NCI-H748 (cell line): ENCODE data around the gene CLEC18B.
A peak's percentile ranks its signal among the peaks of the same experiment; 100 is the strongest.
"Not testable (repeated sequence)": the region's sequence is repeated elsewhere in the genome, so short reads cannot be mapped to it uniquely, and the experiment has no call there.

Experiments used
- DNase-seq: peaks from one replicate; lab custom pipeline; 2025; ENCODE audit not compliant: unreplicated experiment; lab: John Stamatoyannopoulos, UW

CLEC18B gene

DNA sequence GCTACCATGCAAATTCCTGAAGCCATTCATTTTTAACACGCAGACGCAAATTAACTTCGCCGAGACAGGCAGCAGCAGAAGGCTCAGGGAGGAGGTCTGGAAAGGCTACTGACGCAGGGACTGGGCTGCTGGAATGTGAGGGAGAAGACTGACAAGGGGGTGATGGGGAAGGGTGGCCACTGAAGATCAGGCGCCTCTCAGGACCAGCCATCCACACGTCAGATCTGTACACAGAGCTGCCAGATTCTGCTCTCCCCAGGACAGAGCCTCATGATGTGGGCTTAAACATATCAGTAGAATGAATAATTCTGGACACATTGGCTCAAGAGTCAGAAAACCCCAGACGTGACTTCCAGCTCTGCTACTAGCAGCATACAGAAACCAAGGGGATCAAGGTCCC, 25.6 kb upstream of the CLEC18B start:
- DNase-seq = no peak

DNA sequence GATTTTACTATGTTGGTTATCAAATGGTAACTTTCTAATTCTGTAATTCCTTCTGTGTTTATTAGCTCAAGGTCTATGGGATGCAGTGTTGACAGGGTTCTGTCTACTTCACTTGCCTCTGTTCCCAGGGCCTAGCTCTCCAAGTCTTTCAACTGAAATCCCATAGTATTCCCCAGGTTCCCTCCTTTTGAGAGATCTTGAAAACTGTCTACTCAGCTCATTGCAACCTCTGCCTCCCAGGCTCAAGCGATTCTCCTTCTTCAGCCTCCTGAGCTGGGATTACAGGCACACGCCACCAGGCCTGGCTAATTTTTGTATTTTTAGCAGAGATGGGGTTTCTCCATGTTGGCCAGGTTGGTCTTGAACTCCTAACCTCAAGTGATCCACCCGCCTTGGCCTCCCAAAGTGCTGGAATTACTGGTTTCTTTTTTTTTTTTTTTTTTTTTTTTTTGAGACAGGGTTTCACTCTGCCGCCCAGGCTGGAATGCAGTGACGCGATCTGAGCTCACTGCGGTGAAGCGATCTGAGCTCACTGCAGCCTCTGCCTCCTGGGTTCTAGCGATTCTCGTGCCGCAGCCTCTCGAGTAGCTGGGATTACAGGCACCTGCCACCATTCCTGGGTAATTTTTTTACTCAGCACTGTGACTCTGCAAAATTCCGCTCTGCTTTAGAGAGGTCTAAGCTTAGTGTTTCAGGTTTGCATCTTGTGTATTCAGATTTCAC, 22.5 kb upstream of the CLEC18B start:
- DNase-seq = not testable (repeated sequence)

DNA sequence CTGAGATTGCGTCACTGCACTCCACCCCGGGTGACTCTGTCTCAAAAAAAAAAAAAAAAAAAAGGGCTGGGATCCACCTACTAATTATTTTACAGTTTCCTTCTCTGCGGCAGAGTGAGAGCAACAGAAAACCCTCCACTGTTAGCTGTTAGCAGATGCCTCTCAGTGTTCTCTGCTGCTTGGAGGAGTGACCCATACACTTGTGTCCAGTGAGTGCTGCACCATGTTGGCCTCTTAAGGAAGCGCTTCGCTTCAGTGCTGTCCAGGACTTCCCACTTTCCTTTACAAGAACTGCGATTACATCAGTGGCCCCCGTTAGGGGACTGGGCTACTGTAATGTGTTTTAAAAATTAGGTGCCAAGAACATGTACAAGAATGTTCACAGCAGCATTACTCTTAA, 18.4 kb upstream of the CLEC18B start:
- no peak for DNase-seq

DNA sequence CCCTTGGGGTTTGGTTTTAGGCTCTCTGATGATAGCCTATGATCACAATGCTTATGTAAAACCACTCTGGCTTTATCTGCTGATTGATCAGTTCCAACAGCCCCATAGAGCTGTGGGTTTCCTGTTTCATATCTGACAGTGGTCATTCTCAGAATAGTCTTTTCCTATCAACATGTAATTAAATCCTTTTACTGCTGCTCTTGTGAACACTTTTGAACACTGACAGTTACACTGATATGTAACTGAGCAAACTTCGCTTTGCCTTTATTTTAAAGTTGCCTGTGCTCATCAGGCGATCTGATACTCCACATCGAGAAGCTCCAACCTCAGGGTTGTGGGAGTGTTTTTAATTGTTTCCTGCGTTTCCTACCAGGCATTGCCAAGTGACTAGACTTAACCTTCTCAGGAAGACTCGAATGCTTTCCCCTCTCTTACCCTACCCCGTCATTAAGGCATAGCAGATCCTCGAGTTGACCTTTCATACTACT, 17.3 kb upstream of the CLEC18B start:
- DNase-seq = no peak

DNA sequence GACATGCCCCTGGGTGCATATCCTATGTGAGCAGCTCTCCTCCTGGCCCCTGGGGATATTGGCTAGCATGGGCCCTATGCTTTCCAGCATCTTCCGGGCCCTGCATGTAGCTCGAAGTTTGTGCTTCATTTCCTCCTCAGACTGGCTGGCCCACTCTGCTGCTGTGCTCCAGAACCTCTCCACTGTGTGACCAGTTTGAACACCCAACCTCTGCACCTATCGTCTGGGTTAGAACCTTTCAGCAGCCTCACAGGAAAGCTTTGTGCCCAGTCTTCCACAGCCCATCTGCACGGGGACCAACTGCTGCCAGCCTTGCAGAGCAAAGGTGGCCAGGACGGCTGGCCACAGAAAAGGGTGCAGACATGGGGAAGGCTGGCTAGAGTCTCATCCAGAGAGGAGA, 10.2 kb upstream of the CLEC18B start:
- no peak for DNase-seq

DNA sequence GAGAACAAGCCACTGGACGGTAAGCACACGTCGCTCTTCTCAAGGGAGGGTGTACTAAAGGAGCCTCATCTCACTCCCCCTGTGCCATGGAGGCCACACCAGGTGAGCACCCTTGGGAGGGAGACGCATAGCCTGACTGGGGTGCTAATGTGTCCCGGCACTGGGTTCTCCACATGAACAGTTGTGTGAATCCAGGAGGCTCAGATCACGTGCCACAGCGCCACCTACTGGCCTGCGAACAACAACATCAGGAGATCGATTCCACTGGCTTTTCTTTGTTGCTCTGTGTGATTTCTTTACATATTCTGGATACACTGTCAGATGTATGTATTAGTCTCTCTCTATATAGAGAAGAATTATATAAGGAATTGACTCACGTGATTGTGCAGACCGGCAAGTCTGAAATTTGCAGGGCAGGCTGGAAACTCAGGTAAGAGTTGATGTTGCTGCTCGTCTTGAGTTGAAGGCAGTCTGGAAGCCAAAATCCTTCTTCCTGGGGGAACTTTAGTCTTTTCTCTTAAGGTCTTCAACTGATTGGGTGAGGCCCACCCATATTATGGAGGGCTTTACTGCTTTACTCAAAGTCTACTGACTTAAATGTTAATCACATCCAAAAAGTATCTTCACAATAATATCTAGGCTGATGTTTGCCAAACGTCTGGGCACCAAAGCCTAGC, 8.9 kb upstream of the CLEC18B start:
- DNase-seq = peak; percentile 23

DNA sequence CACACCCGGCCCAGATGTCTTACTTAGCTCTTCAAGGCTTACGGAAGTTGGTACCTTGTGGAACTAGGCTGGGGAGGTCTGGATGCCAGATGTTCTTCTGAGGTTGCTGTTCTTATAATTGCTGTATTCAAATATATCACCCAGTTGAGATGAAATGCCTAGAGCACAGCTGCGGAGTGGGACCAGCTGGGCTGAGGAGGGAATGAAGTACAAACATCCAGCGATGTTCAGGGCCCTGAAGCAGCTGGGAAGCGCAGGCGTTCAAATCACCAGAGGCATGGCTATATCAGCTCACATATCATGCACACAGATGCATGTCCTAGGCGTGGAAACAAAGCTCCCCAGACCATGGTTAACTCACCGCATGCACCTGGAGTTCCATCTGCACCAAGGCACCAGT, 7.2 kb upstream of the CLEC18B start:
- not testable (repeated sequence) for DNase-seq

DNA sequence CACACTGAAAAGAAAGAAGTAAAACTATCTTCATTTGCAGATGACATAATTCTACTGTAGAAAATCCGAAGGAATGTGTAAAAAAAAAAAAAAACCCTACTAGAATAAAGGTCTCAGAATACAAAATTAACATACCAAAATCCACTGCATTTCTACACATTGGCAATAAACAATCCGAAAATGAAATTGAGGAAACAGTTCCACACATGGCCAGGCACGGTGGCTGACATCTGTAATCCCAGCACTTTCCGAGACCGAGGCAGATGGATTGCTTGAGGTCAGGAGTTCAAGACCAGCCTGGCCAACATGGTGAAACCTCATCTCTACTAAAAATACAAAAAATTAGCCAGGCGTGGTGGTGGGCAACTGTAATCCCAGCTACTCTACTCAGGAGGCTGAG, 4.5 kb upstream of the CLEC18B start:
- DNase-seq = not testable (repeated sequence)

DNA sequence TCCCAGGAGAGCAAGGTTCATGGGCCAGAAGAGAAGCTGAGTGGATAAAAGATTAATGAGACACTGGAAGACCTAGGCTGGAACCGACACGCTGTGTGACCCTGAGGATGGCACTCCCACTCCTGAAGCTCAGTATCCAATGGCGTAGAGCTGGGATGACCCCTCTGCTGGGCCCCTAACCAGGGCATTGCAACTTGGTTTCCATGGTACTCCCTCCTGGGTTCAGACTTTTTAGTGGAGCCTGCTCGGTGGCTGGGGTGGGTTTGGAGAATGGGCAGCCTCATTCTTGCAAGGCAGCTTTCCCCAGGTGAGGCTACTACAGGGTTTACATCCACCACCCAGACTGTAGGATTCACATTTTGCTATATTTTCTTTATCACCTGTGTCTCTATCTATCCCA, 2.4 kb upstream of the CLEC18B start:
- not testable (repeated sequence) for DNase-seq

DNA sequence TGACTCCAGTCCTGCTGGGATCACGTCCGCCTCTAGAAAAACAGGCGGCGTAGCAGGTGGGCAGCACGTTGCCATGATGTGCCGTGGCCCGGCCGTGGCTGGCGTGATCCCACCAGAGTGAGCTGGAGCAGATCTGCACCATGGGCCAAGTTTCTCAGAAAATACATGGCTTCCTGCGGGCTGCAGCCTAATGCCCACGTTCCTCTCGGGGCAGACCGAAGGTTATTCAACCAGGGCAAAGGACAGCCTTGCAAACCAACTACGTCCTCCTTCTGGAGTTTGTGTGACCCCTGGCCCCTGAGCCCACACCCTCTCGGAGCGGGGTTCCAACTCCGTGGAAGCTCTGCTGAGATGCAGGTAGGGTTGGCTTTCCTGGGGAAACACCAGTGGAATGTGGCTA, 808 bp upstream of the CLEC18B start:
- DNase-seq = not testable (repeated sequence)

DNA sequence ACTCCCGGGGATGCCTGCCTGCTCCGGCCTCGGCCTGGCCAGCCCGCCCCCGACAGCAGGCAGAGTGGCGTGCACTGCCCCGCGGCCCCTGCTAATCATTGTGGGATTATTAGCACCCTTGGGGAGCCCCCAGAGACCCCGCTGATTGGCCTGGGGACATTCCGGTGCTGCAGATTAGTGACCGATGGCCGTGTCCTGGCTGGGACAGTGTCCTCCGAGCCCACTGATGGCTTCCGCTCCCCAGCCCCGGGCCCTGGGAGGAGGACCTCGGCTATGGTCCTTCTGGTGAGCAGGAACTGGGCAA, 156 bp upstream of the CLEC18B start:
- DNase-seq = not testable (repeated sequence)

DNA sequence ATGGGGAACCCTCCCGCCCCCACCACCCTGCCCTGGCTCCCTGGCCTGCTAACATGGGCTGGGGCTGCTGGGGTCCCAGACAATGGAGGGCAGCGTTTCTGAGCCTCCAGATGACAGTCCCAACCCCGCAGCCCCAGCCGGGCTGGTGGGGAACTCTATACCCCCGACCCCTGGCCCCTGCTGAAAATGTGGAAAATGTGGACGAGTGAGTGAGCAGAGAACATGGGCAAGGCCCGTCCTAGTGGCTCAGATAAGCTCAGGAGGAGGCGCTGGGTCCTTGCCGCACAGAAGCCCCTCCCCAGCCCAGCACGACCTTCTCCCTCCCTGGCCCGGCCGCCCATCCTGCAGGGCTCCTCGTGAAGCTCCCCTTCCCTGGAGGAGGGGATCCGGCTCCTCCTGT, 1.5 kb downstream of the CLEC18B start:
- DNase-seq = not testable (repeated sequence)

DNA sequence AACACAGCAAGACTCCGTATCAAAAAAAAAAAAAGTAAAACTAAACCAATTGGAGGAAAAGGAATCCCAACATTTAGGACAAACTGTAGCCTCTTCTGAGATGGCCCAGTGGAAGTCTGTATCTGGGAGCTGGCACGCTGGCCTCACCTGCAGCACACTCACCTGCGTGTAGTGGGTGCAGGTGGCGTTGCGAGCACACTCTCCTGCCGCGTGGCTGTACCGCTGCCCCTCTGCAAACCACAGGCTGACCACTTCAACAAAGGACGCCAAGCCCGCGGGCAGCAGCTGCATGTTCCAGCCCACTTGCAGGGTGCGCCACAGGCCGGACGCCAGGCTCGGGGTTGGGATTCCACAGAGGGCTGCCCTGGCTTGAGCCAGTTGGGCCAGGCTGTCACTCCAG, 3.4 kb downstream of the CLEC18B start:
- not testable (repeated sequence) for DNase-seq

DNA sequence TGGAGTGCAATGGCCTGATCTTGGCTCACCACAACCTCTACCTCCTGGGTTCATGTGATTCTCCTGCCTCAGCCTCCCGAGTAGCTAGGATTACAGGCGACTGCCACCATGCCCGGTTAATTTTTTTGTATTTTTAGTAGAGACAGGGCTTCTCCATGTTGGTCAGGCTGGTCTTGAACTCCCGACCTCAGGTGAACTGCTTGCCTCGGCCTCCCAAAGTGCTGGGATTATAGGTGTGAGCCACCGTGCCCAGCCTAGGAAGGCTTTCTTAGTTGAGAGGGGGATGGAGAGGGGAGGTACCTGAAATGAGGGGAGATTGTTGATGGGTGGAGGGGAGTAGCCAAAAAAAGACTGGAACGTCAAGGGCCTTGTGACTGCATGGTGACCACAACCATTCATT, 7.4 kb downstream of the CLEC18B start:
- not testable (repeated sequence) for DNase-seq

DNA sequence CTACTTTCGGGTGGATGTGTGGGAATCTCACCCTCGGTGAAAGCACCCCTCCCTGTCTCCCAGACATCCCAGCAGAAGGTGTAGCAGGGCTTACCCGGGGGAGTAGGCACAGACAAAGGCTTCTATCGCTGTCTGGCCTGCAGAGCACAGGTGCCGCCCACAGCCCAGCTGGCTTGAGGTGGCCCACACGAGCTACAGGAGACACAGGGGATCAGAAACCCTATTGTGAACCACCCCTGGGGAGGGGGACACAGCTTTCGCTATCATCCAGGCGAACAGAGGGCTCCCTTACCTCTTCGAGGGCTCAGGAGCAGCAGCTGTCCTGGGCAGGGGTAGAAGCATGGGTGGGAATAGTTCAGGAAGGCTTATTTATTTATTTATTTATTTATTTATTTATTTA, 7.8 kb downstream of the CLEC18B start:
- not testable (repeated sequence) for DNase-seq

DNA sequence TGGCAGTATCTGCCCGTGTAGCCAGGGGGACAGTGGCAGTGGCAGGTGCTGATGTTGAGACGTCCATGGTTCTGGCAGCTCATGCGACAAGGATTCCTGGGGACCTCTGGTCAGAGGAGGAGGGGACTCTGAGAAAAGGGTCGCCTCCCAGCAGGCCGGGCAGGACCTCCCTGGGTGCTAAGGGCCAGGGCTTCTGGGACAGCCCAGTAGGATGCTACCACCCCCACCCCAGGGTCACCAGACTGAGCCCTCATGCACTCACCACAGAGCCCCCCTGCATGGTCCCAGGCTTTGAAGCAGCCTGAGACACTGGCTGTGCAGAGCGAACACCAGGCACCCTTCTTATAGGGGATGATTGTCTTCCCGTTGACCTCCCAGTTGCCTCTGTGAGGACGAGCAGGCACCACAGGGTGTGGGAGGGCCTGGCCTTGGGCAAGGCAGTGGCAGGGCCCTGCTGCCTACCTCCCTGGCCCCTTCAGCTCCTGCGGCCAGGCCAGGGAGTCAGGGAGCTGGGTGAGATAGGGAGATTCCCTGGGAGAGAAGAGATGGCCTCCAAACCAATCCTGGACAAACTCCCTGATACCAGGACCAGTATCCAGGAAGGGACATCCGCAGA, 8.4 kb downstream of the CLEC18B start:
- DNase-seq = not testable (repeated sequence)

DNA sequence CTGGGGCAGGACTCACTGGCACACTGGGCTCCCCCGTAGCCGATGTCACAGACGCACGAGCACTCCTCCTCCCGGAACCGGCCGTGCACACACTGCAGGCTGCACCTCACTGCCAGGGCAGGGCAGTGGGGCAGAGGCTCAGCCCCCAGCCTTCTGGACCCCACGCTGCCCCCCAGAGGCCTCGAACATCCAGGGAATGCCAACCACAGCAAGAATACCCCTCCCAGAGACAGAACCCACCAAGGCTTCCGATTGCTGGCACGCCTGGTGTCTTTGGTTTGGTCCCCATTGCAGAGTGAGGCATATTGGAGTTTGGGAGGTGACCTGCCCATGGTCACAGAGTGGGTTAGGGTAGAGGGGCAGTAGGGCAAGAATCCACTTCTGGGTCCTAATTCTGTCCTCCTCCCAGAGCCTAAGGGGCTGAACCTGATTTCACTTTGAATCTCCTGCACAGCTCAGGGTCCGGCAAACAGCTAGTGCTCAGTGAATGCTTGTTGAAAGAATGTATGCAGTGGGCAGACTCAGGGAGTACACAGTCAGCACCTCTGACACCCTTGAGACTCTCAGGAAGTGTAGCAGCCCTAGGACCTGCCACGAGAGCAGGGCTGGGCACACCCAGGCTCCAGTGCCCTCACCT, 9.0 kb downstream of the CLEC18B start:
- DNase-seq = not testable (repeated sequence)

DNA sequence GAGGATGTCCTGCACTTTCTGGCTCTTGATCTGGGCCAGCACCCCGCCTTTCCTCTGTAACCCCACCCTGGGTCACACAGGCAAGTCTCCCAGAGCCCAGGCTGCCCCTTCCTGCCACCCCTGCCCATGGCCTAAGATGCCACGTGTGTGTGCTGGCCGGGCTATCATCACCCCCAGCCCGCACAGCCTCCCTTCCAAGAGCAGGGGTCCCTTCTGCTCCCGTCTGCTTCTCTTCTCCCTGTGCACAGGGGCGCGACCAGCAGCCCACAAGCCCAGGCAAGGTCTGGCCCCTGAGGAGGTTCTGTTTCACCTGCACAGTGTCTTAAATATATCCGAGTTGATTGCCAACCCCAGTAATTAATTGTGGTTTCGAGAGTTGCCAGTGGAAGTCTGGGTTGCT, 10.3 kb downstream of the CLEC18B start:
- DNase-seq = not testable (repeated sequence)

DNA sequence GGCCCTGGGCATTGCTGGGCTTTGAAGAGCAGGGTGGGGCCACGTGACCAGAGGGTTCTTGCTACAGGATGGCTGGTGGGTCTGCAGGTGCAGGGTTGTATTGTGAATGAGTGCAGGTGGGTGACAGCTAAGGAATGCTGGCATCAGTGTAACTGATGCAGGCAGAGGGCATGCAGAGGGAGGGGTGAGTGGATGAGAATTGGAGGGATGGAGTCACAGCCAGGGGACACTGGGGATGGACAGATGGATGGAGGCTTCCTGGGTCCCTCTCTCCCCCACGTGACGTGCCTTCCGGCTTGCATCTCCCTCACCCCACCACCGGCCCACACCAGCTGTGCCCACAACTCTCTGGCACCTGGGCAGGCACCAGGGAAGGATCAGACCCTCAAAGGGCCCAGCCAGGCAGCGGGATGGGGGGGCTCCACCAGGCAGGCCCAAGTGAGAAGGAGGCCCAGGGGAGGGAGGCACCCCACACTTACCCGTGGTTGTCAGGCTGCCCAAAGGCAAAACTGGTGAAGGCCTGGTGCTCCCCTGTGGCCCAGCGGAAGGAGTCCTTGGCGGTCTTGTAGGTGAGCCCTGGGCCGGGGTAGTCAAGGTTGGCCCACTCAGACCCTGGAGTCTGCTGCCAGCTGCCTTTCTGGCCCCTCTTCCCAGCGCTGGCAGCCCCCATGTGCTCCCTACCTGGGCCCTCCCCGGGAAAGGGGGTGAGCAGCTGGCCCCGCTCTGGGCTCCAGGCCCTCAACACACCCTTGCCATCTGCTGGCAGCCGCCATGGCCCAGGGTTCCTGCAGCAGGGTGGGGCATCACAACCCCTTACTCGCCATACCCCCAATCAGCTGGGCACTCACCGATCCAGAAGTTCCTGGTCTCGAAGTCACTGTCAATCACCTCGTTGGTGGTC, 11.0 kb downstream of the CLEC18B start:
- DNase-seq = not testable (repeated sequence)

DNA sequence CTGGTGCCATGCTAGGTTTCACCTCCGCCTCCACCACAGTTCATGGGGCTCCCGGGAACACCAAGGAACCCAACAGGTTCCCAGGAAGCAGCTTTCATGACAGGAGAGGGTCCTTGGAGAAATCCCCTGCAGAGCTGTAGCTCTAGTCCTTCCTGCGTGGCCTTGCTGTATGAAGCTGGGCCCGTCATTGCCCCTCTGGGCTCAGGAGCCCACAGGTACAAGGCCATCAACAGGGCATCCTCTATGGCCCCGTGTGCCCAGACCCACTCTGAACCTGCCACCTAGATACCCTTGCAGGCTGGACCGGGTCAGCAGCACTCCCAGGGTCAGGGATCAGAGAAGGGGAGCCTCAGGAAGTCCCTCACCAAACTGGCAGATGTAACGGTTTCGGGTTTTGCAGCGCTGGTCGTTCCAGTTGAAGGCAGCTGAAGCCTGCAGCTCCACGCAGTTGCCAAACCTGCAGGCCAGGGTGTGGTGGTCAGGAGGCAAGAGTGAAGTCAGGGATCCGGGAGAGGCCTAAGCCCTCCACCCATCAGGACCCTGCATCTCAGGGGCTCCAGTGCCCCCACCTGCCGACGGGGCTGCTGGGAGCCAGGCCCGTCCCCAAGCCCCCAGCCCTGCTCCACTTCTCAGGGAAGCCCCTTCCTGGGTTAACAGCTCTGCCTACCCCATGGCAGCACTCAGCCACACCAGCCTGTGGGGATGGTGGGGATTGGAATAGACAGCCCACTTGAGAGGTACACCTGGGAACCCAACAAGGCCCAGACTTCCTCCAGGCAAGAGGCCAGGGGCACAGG, 11.9 kb downstream of the CLEC18B start:
- DNase-seq = not testable (repeated sequence)
